ENCODE results near the gene TBC1D19. TPM values are rescaled to one million over a fixed set of nuclear protein-coding genes. Genes with fewer than 3 reads are reported as not detected.

TBC1D19 gene
- total and polyA plus RNA-seq, 9 of the 15 experiments (the other 6 are each of a cell fraction or from before 2014, with no cell fraction given) = 0.73 to 5.6 (median 3.7) TPM

- TF ChIP-seq E2F1 (CRISPR knock-in tag; IDR thresholded peaks at IDR 0.05) = peak; percentile 48; the same call in 1 of the 2 replicates
- no peak for TF ChIP-seq NFIX (CRISPR knock-in tag; IDR thresholded peaks at IDR 0.05; ENCODE audit: low read depth)
- TF ChIP-seq ZFP1 (CRISPR knock-in tag; IDR thresholded peaks at IDR 0.05) = no peak
- TF ChIP-seq ATF4 (CRISPR knock-in tag; IDR thresholded peaks at IDR 0.05) = peak; percentile 32; the same call in 1 of the 2 replicates
- no peak for TF ChIP-seq HMG20A (CRISPR knock-in tag; conservative IDR thresholded peaks at IDR 0.05)
- no peak for TF ChIP-seq SREBF2 (CRISPR knock-in tag; IDR thresholded peaks at IDR 0.05)
- no peak for TF ChIP-seq ZFPM2 (CRISPR knock-in tag; IDR thresholded peaks at IDR 0.05)
- no peak for TF ChIP-seq KLF10 (CRISPR knock-in tag; IDR thresholded peaks at IDR 0.05)
- no peak for TF ChIP-seq ZNF121 (CRISPR knock-in tag; conservative IDR thresholded peaks at IDR 0.05)
- peak; percentile 62 for TF ChIP-seq ATF7 (IDR thresholded peaks at IDR 0.05)
- no peak for TF ChIP-seq ZNF140 (CRISPR knock-in tag; IDR thresholded peaks at IDR 0.05)
- TF ChIP-seq HNRNPUL1 (IDR thresholded peaks at IDR 0.05; ENCODE audit: low read length) = no peak
- TF ChIP-seq ZHX1 (conservative IDR thresholded peaks at IDR 0.05; ENCODE audit: low read length) = peak; percentile 82; the same call in 1 of the 2 replicates
- peak; percentile 85 for TF ChIP-seq SP1 (CRISPR knock-in tag; IDR thresholded peaks at IDR 0.05)
- no peak for TF ChIP-seq ELF2 (CRISPR knock-in tag; IDR thresholded peaks at IDR 0.05)
- TF ChIP-seq GTF2E2 (tag; IDR thresholded peaks at IDR 0.05) = peak; percentile 77; the same call in 1 of the 2 replicates
- TF ChIP-seq NFATC3 (IDR thresholded peaks at IDR 0.05) = no peak
- TF ChIP-seq UBTF (IDR thresholded peaks at IDR 0.05; ENCODE audit: borderline replicate concordance in 1 of 2, low read depth in 2 of 2, low read length in 2 of 2) = peak; percentile 56 to 77; a peak in 2 of 4 replicates
- peak; percentile 62 for TF ChIP-seq ZNF384 (IDR thresholded peaks at IDR 0.05; ENCODE audit: low read depth, low read length)
- TF ChIP-seq KDM2B (CRISPR knock-in tag; IDR thresholded peaks at IDR 0.05) = 0 out of 2 replicates have a peak, but pooled peaks have one; percentile 73
- TF ChIP-seq EWSR1 (IDR thresholded peaks at IDR 0.05; ENCODE audit: borderline replicate concordance, low read depth, partially characterized antibody) = no peak
These were observed at the start of gene TBC1D19 (continued) for GRCh38 chr4:26583865-26584652.
